ENCODE results near the gene TTC7B.

TTC7B gene

DNA sequence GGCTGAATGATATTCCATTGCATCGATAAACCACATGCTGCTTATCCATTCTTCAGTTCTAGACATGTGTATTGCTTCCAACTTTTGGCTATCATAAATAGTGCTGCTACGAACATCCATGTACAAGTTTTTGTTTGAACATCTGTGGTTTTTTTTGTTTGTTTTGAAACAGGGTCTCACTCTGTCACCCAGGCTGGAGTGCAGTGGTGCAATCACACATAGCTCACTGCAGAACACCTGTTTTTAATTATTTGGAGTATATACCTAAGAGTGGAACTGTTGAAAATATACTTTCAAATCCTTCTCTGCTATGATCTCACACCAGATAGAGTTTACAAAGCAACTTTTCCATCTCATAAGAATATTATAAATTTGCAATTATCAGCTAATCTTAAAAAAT is 124.2 kb downstream of the TTC7B start:
- H4K20me1 ChIP-seq (ENCODE audit: insufficient read depth, low read length), result no peaks in the 10 kb centered on the region
- H3K79me2 ChIP-seq (ENCODE audit: insufficient read depth, low read length), result no peaks in the 10 kb centered on the region
- H3K4me1 ChIP-seq (ENCODE audit: insufficient read depth, low read length, severe bottlenecking), result peaks cover 8% of the 10 kb centered on the region
- no peaks in the 10 kb centered on the region for H3K9me3 ChIP-seq (ENCODE audit: low read length)
- H3F3A ChIP-seq (ENCODE audit: insufficient read depth, low read length), result no peaks in the 10 kb centered on the region
- H3K9ac ChIP-seq (ENCODE audit: low read length), result no peak overlapping the region
- H3K27me3 ChIP-seq (ENCODE audit: insufficient read depth, low read length), result no peaks in the 10 kb centered on the region
- H3K4me3 ChIP-seq (ENCODE audit: low read depth, low read length, poor library complexity, severe bottlenecking), result no peak overlapping the region
- TF ChIP-seq EZH2 (IDR thresholded peaks at IDR 0.05; ENCODE audit: borderline replicate concordance, low read length), result no peak
- TF ChIP-seq CTCF (IDR thresholded peaks at IDR 0.05; ENCODE audit: low read length), result no peak
- H3K36me3 ChIP-seq (ENCODE audit: insufficient read depth, low read length), result no peaks in the 10 kb centered on the region
- no peak overlapping the region for H2AFZ ChIP-seq (ENCODE audit: low read length)
- H3K27ac ChIP-seq (ENCODE audit: low read depth, low read length, poor library complexity, severe bottlenecking), result no peak overlapping the region
- H3K9me2 ChIP-seq (ENCODE audit: low read depth, low read length), result no peaks in the 10 kb centered on the region
- H3K4me2 ChIP-seq (ENCODE audit: low read length), result no peak overlapping the region

GRCh38 chr14:90691627-90692026 is 124.6 kb downstream of the TTC7B start:
- H3K27ac ChIP-seq (ENCODE audit: low read depth, low read length, poor library complexity, severe bottlenecking), result no peak overlapping the region

GRCh38 chr14:90687680-90688079 is 128.6 kb downstream of the TTC7B start:
- no peak for TF ChIP-seq CTCF (IDR thresholded peaks at IDR 0.05; ENCODE audit: low read length)
- TF ChIP-seq EZH2 (IDR thresholded peaks at IDR 0.05; ENCODE audit: borderline replicate concordance, low read length), result no peak
- Histone ChIP-seq H3K79me2 (ENCODE audit: insufficient read depth, low read length) (no peaks in the 10 kb centered on the region), H3K9ac (ENCODE audit: low read length) (no peak overlapping the region), H3K36me3 (ENCODE audit: insufficient read depth, low read length) (no peaks in the 10 kb centered on the region), H3K4me3 (ENCODE audit: low read depth, low read length, poor library complexity, severe bottlenecking) (no peak overlapping the region), H3F3A (ENCODE audit: insufficient read depth, low read length) (no peaks in the 10 kb centered on the region), H3K27me3 (ENCODE audit: insufficient read depth, low read length) (no peaks in the 10 kb centered on the region), H3K4me1 (ENCODE audit: insufficient read depth, low read length, severe bottlenecking) (no peaks in the 10 kb centered on the region), H3K9me3 (ENCODE audit: low read length) (no peaks in the 10 kb centered on the region), H4K20me1 (ENCODE audit: insufficient read depth, low read length) (no peaks in the 10 kb centered on the region), H3K9me2 (ENCODE audit: low read depth, low read length) (no peaks in the 10 kb centered on the region), H3K27ac (ENCODE audit: low read depth, low read length, poor library complexity, severe bottlenecking) (no peak overlapping the region), H3K4me2 (ENCODE audit: low read length) (no peak overlapping the region), H2AFZ (ENCODE audit: low read length) (no peak overlapping the region)

More at GRCh38 chr14:90691627-90692026, 124.6 kb downstream of the TTC7B start:
- no peak for TF ChIP-seq CTCF (IDR thresholded peaks at IDR 0.05; ENCODE audit: low read length)
- no peaks in the 10 kb centered on the region for H4K20me1 ChIP-seq (ENCODE audit: insufficient read depth, low read length)
- peaks cover 8% of the 10 kb centered on the region for H3K4me1 ChIP-seq (ENCODE audit: insufficient read depth, low read length, severe bottlenecking)
- H3K27me3 ChIP-seq (ENCODE audit: insufficient read depth, low read length), result no peaks in the 10 kb centered on the region
- no peaks in the 10 kb centered on the region for H3K79me2 ChIP-seq (ENCODE audit: insufficient read depth, low read length)
- no peaks in the 10 kb centered on the region for H3K36me3 ChIP-seq (ENCODE audit: insufficient read depth, low read length)
- H3K4me3 ChIP-seq (ENCODE audit: low read depth, low read length, poor library complexity, severe bottlenecking), result no peak overlapping the region
- no peak overlapping the region for H3K4me2 ChIP-seq (ENCODE audit: low read length)
- no peaks in the 10 kb centered on the region for H3K9me3 ChIP-seq (ENCODE audit: low read length)
- H3F3A ChIP-seq (ENCODE audit: insufficient read depth, low read length), result no peaks in the 10 kb centered on the region
- H3K9ac ChIP-seq (ENCODE audit: low read length), result no peak overlapping the region
- H2AFZ ChIP-seq (ENCODE audit: low read length), result no peak overlapping the region
- no peaks in the 10 kb centered on the region for H3K9me2 ChIP-seq (ENCODE audit: low read depth, low read length)
